Activated CD4-positive, alpha-beta T cell treated with anti-CD3 and anti-CD28 coated beads for 1 hour (primary cell): ENCODE measurements around the gene COL4A1.
"Not testable (repeated sequence)": the region's sequence is repeated elsewhere in the genome, so short reads cannot be mapped to it uniquely, and the experiment has no call there.

Source experiments
- DNase-seq: peaks from one replicate; pipeline ENCODE4 v3.0.0-alpha.2; 2020

COL4A1 gene

GRCh38 chr13:110322126-110322827, 15.3 kb upstream of the COL4A1 start:
- no peak for DNase-seq

DNA sequence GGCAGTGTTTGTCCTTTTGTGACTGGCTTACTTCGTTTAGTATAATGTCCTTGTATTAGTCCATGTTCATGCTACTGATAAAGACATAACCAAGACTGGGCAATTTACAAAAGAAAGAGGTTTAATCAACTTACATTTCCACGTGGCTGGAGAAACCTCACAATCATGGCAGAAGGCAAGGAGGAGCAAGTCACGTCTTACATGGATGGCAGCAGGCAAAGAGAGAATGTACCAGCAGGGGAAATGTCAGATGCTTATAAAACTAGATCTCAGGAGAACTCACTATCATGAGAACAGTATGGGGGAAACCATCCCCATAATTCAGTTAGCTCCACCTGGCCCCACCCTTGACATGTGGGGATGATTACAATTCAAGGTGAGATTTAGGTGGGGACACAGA, 14.6 kb upstream of the COL4A1 start:
- not testable (repeated sequence) for DNase-seq

DNA sequence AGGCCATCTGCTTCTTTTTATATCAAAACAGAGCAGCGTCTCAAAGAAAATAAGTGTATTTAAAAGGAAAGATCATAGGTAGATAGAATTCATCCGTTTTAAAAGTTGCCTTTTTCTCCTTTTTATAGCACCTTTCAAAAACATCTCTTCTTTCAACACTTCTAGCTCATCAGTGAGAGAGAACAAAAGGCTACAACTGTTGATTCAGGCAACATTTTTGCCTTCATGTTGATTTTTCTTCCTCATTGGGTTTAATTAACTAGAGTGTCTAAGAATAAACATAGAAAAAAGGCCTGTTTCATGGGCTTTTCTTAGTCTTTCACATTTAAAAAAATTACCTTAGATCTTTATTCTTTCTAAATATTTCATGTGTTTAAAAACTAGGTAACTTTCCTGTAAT, 13.7 kb upstream of the COL4A1 start:
- DNase-seq: no peak

- DNase-seq: no peak
These were observed 13.0 kb upstream of the COL4A1 start for GRCh38 chr13:110319774-110320509.

- DNase-seq: no peak
These were observed 12.4 kb upstream of the COL4A1 start for GRCh38 chr13:110319397-110319773.

- no peak for DNase-seq
These were observed 12.0 kb upstream of the COL4A1 start for GRCh38 chr13:110318920-110319319.

- DNase-seq: no peak
These were observed 10.7 kb upstream of the COL4A1 start for GRCh38 chr13:110317496-110318195.

DNA sequence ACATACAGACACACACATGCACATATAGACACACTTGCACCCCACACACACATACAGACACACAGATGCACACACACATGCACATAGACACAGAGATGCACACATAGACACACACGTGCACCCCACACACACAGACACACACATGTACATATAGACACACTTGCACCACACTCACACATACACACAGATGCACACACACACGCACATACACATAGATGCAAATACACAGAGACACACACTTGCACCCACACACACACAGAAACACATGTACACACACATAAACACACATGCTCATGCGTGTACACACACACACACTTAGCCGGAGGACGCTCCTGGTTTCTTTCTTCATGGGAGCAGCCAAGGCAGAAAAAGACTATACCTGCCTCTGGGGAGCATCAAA, 10.1 kb upstream of the COL4A1 start:
- no peak for DNase-seq

DNA sequence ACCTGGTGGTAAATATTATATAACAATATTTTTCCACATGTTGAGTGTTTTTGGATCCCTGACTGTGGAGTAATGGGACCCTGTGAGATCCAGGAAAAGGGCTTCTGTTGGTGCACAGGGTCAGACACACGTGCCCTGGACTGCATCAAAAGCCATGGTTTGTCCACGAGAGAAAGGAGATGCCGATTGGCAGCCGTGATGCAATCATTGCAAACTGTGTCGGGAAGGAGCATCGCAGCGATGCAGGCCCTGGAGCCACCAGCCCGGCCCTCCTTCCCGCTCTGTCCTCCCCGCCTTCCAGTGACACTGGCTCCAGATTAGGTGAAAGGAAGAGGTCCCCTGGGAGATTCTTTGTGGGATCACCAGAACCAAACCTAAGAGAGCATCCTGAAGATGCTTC, 9.2 kb upstream of the COL4A1 start:
- no peak for DNase-seq

- DNase-seq: no peak
These were observed 7.7 kb upstream of the COL4A1 start for GRCh38 chr13:110314516-110315245.

GRCh38 chr13:110313733-110314132, 6.8 kb upstream of the COL4A1 start:
- DNase-seq: not testable (repeated sequence)

- not testable (repeated sequence) for DNase-seq
These were observed 6.3 kb upstream of the COL4A1 start for GRCh38 chr13:110313261-110313660.

DNA sequence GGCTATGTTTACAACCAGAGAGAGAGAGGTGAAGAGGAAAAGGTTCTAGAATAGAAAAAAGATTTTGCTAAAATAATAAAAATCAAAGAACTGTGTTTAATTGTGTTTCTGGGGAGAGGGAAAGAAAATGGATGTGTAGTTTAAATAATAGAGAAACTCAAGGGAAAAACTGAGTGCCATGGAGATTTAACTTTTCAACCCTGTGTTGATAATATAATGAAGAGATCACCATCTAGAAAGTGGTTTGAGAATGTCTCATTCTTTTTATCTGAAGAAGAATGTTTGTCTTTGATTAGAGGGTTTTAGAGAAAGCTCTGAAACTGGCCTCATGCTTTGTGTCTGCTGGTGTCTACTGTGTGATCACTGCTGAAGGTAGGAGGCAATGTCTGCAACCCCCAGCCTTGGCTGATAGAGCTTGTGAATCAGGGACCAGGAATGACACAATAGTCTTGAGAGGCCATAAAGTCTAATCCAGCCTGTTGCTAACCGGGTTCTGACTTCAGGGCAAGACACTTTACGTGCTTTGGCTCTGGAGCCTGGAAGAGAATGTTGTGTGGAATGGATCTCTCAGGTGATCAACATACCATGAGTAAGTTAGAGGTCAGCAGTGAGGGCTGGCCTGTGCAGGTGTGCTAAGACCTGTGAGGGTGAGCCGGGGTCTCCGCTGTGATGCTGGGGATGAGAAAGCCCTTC, 5.5 kb upstream of the COL4A1 start:
- no peak for DNase-seq

- DNase-seq: no peak
These were observed 4.7 kb upstream of the COL4A1 start for GRCh38 chr13:110311443-110312338.

DNA sequence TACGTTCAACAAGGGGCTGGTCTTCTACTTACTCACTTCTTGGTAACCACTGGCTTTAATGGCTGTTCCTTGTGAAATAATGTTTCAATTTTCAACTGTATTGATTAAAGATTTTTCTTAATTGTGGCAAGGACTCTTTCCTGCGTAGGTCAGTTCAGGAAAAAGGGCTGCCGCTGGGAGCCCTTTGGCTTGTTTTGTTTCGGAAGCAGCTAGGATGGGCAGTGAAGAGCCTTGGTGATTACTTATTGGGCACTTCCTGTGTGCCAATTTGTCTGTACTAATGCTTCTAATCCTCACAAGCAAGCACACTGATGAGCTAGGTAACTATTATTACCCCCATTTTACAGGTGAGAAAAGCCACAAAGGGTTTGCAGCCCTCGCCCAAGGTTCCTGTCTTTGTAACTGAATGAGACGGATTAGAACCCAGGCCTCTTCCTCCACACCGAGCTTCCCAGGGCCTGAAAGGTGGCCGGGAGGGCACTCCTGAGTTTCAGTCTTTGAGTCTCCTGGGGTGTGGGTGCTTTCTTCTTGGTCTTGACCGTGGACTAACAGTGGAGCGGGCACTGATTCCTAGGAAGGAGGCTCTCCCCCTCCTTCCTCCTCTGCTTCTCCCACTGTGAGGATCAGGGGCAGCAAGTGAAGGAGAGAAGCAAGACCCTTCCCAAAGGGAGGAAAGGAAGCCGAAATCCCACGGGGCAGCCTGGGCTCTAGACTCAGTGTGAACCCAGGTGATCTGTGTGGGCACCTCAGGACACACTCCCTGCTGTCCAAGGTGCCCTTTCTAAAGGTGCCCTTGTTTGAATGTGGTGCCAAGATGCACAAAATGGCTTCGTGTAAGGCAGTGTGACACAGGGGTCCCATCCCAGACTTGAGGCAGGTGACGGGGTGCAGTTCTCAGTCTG, 3.8 kb upstream of the COL4A1 start:
- no peak for DNase-seq

- DNase-seq: no peak
These were observed 2.9 kb upstream of the COL4A1 start for GRCh38 chr13:110309661-110310524.

GRCh38 chr13:110308656-110309359, 1.9 kb upstream of the COL4A1 start:
- DNase-seq: no peak

- no peak for DNase-seq
These were observed 1.1 kb upstream of the COL4A1 start for GRCh38 chr13:110307767-110308655.
